ENCODE results near the gene LANCL2.

DNA sequence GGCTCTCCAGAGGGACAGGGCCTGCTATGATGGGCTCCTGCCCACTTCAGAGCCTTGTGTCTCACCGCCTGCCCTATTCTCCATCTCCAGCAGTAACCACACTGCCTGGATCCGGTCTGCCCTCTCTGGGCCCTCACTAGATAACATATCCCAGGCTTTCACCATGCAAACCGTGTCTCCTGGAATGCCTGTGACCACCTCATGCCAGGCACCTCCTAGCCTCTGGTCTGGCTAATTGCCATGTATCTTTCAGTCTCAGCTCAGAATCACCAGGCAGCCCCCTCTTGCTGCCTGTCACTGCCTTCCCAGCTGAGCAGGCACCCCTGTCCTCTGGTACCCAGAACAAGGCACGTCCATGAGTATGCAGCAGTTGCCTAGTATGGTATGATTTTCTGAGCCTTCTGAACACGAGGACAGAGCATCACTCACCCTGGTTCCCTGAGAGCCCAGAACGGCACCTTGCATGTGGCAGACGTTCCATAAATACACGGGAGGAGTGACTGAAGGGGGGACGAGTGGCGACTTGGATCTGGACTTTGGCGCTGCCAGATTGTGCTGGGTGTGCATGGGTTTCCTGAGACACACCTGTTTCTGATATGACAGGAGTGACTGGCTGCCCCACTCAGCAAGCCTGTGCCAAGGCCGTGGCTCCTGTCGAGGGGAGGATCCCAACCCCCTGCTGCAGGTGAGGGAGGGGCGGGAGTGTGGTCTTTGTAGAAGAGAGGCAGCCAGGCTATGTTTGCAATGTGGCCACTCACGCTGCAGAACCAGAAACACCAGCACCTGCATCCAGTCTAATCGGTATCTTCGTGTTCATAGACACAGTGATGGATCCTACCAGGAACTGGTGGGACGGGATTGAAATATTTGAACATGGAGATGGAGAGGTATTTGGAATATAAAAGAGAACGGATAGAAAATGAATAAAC, 112.0 kb downstream of the LANCL2 start:
- no peak for TF ChIP-seq EZH2 (IDR thresholded peaks at IDR 0.05; ENCODE audit: insufficient read depth, poor library complexity, severe bottlenecking)
- no peak for TF ChIP-seq EZH2phosphoT487 (IDR thresholded peaks at IDR 0.05; ENCODE audit: insufficient read depth, low read depth)

Measured in GM23248 (cell line).